DND-41 (cell line): ENCODE results near the gene CEP78.

Experiments used
- ATAC-seq: fragments of 200-7000 bp; cut with Tn5 transposase; 3 replicates; pipeline ENCODE4 v1.9.1; 2021; ENCODE audit warnings: low read depth; ENCODE audit not compliant: insufficient read depth
- DNase-seq: peaks from one replicate; pipeline ENCODE4 v3.0.0-alpha.2; 2020
- H2AFZ ChIP-seq: 2 replicates; pipeline ENCODE4 v1.6.0; 2012; ENCODE audit warnings: low read depth, low read length
- H3K27ac ChIP-seq: 2 replicates; pipeline ENCODE4 v1.5.1; 2012; ENCODE audit warnings: low read length, inconsistent platforms
- H3K27me3 ChIP-seq: fragments of 200-600 bp; sonication (generic); 2 replicates; pipeline ENCODE4 v1.6.0; 2012; ENCODE audit warnings: low read length, mild to moderate bottlenecking, inconsistent platforms; ENCODE audit not compliant: insufficient read depth, poor library complexity
- H3K36me3 ChIP-seq: 2 replicates; pipeline ENCODE4 v1.5.1; 2012; ENCODE audit warnings: low read length, inconsistent platforms; ENCODE audit not compliant: insufficient read depth
- H3K4me1 ChIP-seq: 2 replicates; pipeline ENCODE4 v1.5.1; 2012; ENCODE audit warnings: mild to moderate bottlenecking, low read length; ENCODE audit not compliant: insufficient read depth
- H3K4me2 ChIP-seq: 2 replicates; pipeline ENCODE4 v1.6.0; 2012; ENCODE audit warnings: mild to moderate bottlenecking, moderate library complexity, low read length, inconsistent platforms; ENCODE audit not compliant: insufficient read depth
- H3K4me3 ChIP-seq, 2 experiments: fragments of 200-600 bp in 1 of 2; shearing (Covaris generic) in 1 of 2; 2 replicates each; pipeline ENCODE4 v1.5.1; 2012 to 2016; ENCODE audit warnings: inconsistent platforms in 2 of 2, low read length in 2 of 2, mild to moderate bottlenecking in 2 of 2, low read depth in 1 of 2, moderate library complexity in 1 of 2
- H3K79me2 ChIP-seq: 2 replicates; pipeline ENCODE4 v1.6.0; 2012; ENCODE audit warnings: low read length, inconsistent platforms; ENCODE audit not compliant: insufficient read depth
- H3K9ac ChIP-seq: 2 replicates; pipeline ENCODE4 v1.6.0; 2012; ENCODE audit warnings: low read depth, mild to moderate bottlenecking, inconsistent platforms, low read length, moderate library complexity
- H3K9me3 ChIP-seq: 2 replicates; pipeline ENCODE4 v1.5.1; 2012; ENCODE audit warnings: low read length, moderate library complexity, mild to moderate bottlenecking, inconsistent platforms; ENCODE audit not compliant: insufficient read depth, severe bottlenecking
- H4K20me1 ChIP-seq: 2 replicates; pipeline ENCODE4 v1.6.0; 2012; ENCODE audit warnings: low read length; ENCODE audit not compliant: insufficient read depth
- EZH2 ChIP-seq: IDR thresholded peaks from 3 replicates; pipeline ENCODE4 v1.6.1; 2012; ENCODE audit warnings: borderline replicate concordance, low read depth, mild to moderate bottlenecking, moderate library complexity, low read length, inconsistent platforms; ENCODE audit not compliant: severe bottlenecking
- TF ChIP-seq, protein P1 (sequence below): IDR thresholded peaks from 2 replicates; pipeline ENCODE4 v1.5.1; 2012; ENCODE audit warnings: borderline replicate concordance, low read length, moderate library complexity, mild to moderate bottlenecking; ENCODE audit not compliant: poor library complexity, severe bottlenecking; ENCODE audit errors: extremely low read depth

Gene CEP78, protein sequence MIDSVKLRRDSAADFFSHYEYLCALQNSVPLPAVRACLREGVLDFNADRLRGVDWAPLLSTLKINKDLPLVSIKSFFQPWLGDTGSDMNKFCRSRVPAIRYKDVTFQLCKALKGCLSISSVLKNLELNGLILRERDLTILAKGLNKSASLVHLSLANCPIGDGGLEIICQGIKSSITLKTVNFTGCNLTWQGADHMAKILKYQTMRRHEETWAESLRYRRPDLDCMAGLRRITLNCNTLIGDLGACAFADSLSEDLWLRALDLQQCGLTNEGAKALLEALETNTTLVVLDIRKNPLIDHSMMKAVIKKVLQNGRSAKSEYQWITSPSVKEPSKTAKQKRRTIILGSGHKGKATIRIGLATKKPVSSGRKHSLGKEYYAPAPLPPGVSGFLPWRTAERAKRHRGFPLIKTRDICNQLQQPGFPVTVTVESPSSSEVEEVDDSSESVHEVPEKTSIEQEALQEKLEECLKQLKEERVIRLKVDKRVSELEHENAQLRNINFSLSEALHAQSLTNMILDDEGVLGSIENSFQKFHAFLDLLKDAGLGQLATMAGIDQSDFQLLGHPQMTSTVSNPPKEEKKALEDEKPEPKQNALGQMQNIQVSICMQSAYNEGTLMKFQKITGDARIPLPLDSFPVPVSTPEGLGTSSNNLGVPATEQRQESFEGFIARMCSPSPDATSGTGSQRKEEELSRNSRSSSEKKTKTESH

GRCh38 chr9:78235762-78236550 lies at the start of gene CEP78:
Gene CEP78, plus strand, starts transcription at chr9:78236075. Its CDS starts 276 bp downstream, at chr9:78236351.
- Histone ChIP-seq H3K9ac (peak within 1 kb of the TSS; percentile 73), H2AFZ (peak within 1 kb of the TSS; percentile 80), H3K27me3 (no peaks in the 10 kb centered on the region), H3K27ac (peak within 1 kb of the TSS; percentile 74), H3K4me3 (peak within 1 kb of the TSS; percentile 80 to 95), H3K4me2 (peak within 1 kb of the TSS; percentile 64), H3K4me1 (peaks cover 46% of the 10 kb centered on the region), H4K20me1 (peaks cover 7% of the 10 kb centered on the region), H3K9me3 (no peaks in the 10 kb centered on the region), H3K36me3 (peaks cover 30% of the 10 kb centered on the region), H3K79me2 (peaks cover 43% of the 10 kb centered on the region)
- TF ChIP-seq, protein P1, sequence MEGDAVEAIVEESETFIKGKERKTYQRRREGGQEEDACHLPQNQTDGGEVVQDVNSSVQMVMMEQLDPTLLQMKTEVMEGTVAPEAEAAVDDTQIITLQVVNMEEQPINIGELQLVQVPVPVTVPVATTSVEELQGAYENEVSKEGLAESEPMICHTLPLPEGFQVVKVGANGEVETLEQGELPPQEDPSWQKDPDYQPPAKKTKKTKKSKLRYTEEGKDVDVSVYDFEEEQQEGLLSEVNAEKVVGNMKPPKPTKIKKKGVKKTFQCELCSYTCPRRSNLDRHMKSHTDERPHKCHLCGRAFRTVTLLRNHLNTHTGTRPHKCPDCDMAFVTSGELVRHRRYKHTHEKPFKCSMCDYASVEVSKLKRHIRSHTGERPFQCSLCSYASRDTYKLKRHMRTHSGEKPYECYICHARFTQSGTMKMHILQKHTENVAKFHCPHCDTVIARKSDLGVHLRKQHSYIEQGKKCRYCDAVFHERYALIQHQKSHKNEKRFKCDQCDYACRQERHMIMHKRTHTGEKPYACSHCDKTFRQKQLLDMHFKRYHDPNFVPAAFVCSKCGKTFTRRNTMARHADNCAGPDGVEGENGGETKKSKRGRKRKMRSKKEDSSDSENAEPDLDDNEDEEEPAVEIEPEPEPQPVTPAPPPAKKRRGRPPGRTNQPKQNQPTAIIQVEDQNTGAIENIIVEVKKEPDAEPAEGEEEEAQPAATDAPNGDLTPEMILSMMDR, result peak; percentile 1
- no peak for TF ChIP-seq EZH2
- peak; percentile 97 for ATAC-seq
- peak; percentile 89 for DNase-seq

GRCh38 chr9:78187763-78188484 lies 48.0 kb upstream of the CEP78 start:
- Histone ChIP-seq H3K27me3 (no peaks in the 10 kb centered on the region), H3K36me3 (no peaks in the 10 kb centered on the region), H4K20me1 (no peaks in the 10 kb centered on the region), H3K9ac (no peak overlapping the region), H3K9me3 (no peaks in the 10 kb centered on the region), H3K4me2 (no peak overlapping the region), H3K27ac (no peak overlapping the region), H3K79me2 (no peaks in the 10 kb centered on the region), H3K4me1 (no peaks in the 10 kb centered on the region), H2AFZ (no peak overlapping the region), H3K4me3 (no peak overlapping the region)
- no peak for ATAC-seq
- TF ChIP-seq, protein P1, result no peak
- no peak for DNase-seq

GRCh38 chr9:78188594-78188993 lies 47.3 kb upstream of the CEP78 start:
- Histone ChIP-seq H3K4me2 (no peak overlapping the region), H3K27me3 (no peaks in the 10 kb centered on the region), H4K20me1 (no peaks in the 10 kb centered on the region), H3K36me3 (no peaks in the 10 kb centered on the region), H2AFZ (no peak overlapping the region), H3K9ac (no peak overlapping the region), H3K27ac (no peak overlapping the region), H3K79me2 (no peaks in the 10 kb centered on the region), H3K4me3 (no peak overlapping the region), H3K9me3 (no peaks in the 10 kb centered on the region), H3K4me1 (no peaks in the 10 kb centered on the region)
- TF ChIP-seq, protein P1, result no peak
- no peak for TF ChIP-seq EZH2
- ATAC-seq, result no peak
- no peak for DNase-seq
